Stimulated activated effector memory CD8-positive, alpha-beta T cell treated with anti-CD3 and anti-CD28 coated beads, Interleukin-12 subunit alpha, Interleukin-12 subunit beta, amount 100 ng/mL, for 72 hours (primary cell): Measurements from ENCODE around the gene DCAF4L1.
A peak's percentile ranks its signal among the peaks of the same experiment; 100 is the strongest.

Experiments used
- ATAC-seq: fragments of 150-1000 bp; cut with Tn5 transposase; 2 replicates; pipeline ENCODE4 v1.10.0; 2021
- DNase-seq, 2 donors: peaks; one replicate each; pipeline ENCODE4 v3.0.0; 2021 to 2022; ENCODE audit warnings: low spot score in 2 of 2
- H3K27ac Mint-ChIP-seq: one replicate; pipeline ENCODE4 v1.8.0; 2022; ENCODE audit warnings: mild to moderate bottlenecking, mixed read lengths
- H3K36me3 Mint-ChIP-seq: one replicate; pipeline ENCODE4 v1.8.0; 2022; ENCODE audit warnings: mild to moderate bottlenecking, mixed read lengths
- H3K4me1 Mint-ChIP-seq: one replicate; pipeline ENCODE4 v1.8.0; 2022; ENCODE audit warnings: mixed read lengths
- H3K4me3 Mint-ChIP-seq: one replicate; pipeline ENCODE4 v1.8.0; 2022; ENCODE audit warnings: mild to moderate bottlenecking, mixed read lengths
- H3K9me3 Mint-ChIP-seq: one replicate; pipeline ENCODE4 v1.8.0; 2022; ENCODE audit warnings: mixed read lengths

The DCAF4L1 gene

GRCh38 chr4:41969671-41970070 lies 11.9 kb upstream of the DCAF4L1 start:
- Mint-ChIP-seq H3K4me1 (no peaks in the 10 kb centered on the region), H3K36me3 (no peaks in the 10 kb centered on the region), H3K9me3 (peaks cover 4% of the 10 kb centered on the region), H3K27ac (no peak overlapping the region), H3K4me3 (no peak overlapping the region)
- DNase-seq (no peak), ATAC-seq (no peak)

DNA sequence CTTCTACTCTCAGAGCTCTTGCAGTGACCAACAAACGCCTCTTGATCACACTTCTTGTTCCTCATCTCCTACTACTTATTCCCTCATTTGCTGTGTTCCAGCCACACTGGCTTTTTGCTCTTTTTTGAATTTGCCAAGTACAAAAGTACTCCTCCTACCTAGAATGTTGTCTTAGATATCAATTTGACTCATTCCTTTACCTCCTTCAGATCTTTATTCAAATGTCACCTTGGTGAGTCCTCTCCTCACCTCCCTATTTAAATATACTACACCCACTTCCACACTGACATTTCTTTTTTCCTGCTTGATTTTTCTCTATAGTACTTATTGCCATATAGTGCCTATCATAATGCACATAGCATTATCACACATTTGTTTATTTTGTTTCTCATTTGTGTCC lies 6.2 kb upstream of the DCAF4L1 start:
- DNase-seq (no peak), ATAC-seq (no peak)
- no peaks in the 10 kb centered on the region for H3K4me1 Mint-ChIP-seq
- H3K9me3 Mint-ChIP-seq, result no peaks in the 10 kb centered on the region
- no peak overlapping the region for H3K4me3 Mint-ChIP-seq
- no peaks in the 10 kb centered on the region for H3K36me3 Mint-ChIP-seq
- H3K27ac Mint-ChIP-seq, result no peak overlapping the region

DNA sequence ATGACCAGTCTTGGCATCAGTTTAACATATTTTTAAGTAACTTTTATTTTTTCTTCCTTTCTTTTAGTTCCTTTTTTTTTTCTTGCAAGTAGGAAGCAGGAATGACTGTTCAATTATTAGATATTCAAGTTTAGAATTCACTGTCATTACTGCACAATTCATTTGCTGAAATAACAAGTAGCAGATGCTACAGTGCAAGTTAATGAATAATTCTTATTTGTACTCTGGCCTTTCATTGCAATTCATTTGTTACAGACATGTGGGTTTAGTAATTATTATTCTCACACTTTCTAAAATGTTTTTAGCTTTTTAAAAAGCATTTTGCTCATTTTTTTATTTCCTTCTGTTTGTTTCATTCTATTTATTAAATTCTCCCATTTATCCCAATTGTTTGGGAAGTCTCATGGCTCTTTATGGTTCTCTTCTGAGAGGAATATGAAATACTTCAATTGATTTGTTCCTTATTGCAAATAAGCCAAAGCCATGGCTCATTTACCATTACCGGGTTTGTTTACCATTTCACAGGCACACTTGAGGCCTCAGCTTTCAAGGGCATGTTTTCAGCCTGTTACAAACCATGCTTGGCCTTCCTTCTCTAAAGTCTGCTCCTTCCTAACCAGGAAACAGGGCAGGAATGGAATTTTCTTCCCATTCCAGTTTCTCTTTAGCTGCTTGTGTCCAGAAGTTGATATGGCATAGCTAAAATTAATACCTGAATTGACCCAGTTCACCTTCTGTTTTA lies 4.6 kb upstream of the DCAF4L1 start:
- no peak overlapping the region for H3K27ac Mint-ChIP-seq
- ATAC-seq, result no peak

GRCh38 chr4:41977709-41978108 lies 3.8 kb upstream of the DCAF4L1 start:
- Mint-ChIP-seq H3K4me1 (no peaks in the 10 kb centered on the region), H3K36me3 (no peaks in the 10 kb centered on the region), H3K4me3 (no peak overlapping the region), H3K9me3 (no peaks in the 10 kb centered on the region), H3K27ac (no peak overlapping the region)
- ATAC-seq, result no peak
- DNase-seq, result no peak

More for the DNA sequence above, 4.6 kb upstream of the DCAF4L1 start:
- Mint-ChIP-seq H3K4me1 (no peaks in the 10 kb centered on the region), H3K36me3 (no peaks in the 10 kb centered on the region), H3K4me3 (no peak overlapping the region), H3K9me3 (no peaks in the 10 kb centered on the region)
- no peak for DNase-seq

DNA sequence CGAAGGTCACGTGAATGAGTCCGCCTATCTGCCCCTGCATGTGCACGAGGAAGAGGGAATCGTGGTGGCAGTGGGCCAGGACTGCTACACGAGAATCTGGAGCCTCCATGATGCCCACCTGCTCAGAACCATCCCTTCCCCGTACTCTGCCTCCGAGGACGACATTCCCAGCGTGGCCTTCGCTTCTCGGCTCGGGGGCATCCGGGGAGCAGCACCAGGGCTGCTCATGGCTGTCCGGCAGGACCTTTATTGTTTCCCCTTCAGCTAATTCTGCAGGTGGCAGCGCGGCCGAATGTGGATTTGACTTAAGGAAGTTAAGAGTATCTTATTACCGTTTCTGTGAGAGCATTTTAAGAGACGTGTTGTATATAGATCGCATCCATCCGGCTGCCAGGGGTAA lies 1.2 kb downstream of the DCAF4L1 start:
- Mint-ChIP-seq H3K9me3 (no peaks in the 10 kb centered on the region), H3K36me3 (no peaks in the 10 kb centered on the region)
- no peak for ATAC-seq

GRCh38 chr4:41985151-41985550 lies 3.6 kb downstream of the DCAF4L1 start:
- DNase-seq (no peak), ATAC-seq (no peak)
- H3K4me3 Mint-ChIP-seq, result no peak overlapping the region
- H3K36me3 Mint-ChIP-seq, result peaks cover 4% of the 10 kb centered on the region
- no peaks in the 10 kb centered on the region for H3K9me3 Mint-ChIP-seq
- no peak overlapping the region for H3K27ac Mint-ChIP-seq
- peaks cover 8% of the 10 kb centered on the region for H3K4me1 Mint-ChIP-seq

More for the DNA sequence above, 1.2 kb downstream of the DCAF4L1 start:
- Mint-ChIP-seq H3K27ac (no peak overlapping the region), H3K4me1 (no peaks in the 10 kb centered on the region), H3K4me3 (no peak overlapping the region)
- DNase-seq, result no peak

GRCh38 chr4:41989994-41990364 lies 8.4 kb downstream of the DCAF4L1 start:
- Mint-ChIP-seq H3K4me1 (peaks cover 22% of the 10 kb centered on the region), H3K27ac (peak overlapping the region; percentile 93), H3K36me3 (peaks cover 15% of the 10 kb centered on the region), H3K9me3 (no peaks in the 10 kb centered on the region), H3K4me3 (peak overlapping the region; percentile 92)
- ATAC-seq (peak; percentile 20), DNase-seq (no peak)

GRCh38 chr4:41990365-41991111 lies 9.0 kb downstream of the DCAF4L1 start, which contains the start of gene SLC30A9:
Gene SLC30A9 (plus strand): TSS chr4:41990530. CDS start chr4:41990652, 122 bp downstream.
- Mint-ChIP-seq H3K4me3 (peak within 1 kb of the TSS; percentile 92), H3K9me3 (no peaks in the 10 kb centered on the region), H3K4me1 (peaks cover 26% of the 10 kb centered on the region), H3K36me3 (peaks cover 15% of the 10 kb centered on the region), H3K27ac (peak within 1 kb of the TSS; percentile 93)
- ATAC-seq, result peak; percentile 98
- DNase-seq, result peak; percentile 76 to 94

GRCh38 chr4:41991916-41992767 lies 10.6 kb downstream of the DCAF4L1 start:
- H3K36me3 Mint-ChIP-seq, result peaks cover 20% of the 10 kb centered on the region
- peak overlapping the region; percentile 92 for H3K4me3 Mint-ChIP-seq
- DNase-seq (no peak), ATAC-seq (no peak)
- peak overlapping the region; percentile 93 for H3K27ac Mint-ChIP-seq
- peaks cover 28% of the 10 kb centered on the region for H3K4me1 Mint-ChIP-seq
- no peaks in the 10 kb centered on the region for H3K9me3 Mint-ChIP-seq

- H3K4me3 Mint-ChIP-seq, result no peak overlapping the region
- H3K27ac Mint-ChIP-seq, result no peak overlapping the region
- H3K9me3 Mint-ChIP-seq, result no peaks in the 10 kb centered on the region
- no peak for ATAC-seq
- no peak for DNase-seq
- peaks cover 20% of the 10 kb centered on the region for H3K36me3 Mint-ChIP-seq
- peaks cover 28% of the 10 kb centered on the region for H3K4me1 Mint-ChIP-seq
These were observed 11.7 kb downstream of the DCAF4L1 start for GRCh38 chr4:41992967-41993857.

- H3K36me3 Mint-ChIP-seq, result peaks cover 30% of the 10 kb centered on the region
- ATAC-seq, result no peak
- no peak for DNase-seq
- H3K9me3 Mint-ChIP-seq, result no peaks in the 10 kb centered on the region
- H3K4me3 Mint-ChIP-seq, result no peak overlapping the region
- peaks cover 26% of the 10 kb centered on the region for H3K4me1 Mint-ChIP-seq
- no peak overlapping the region for H3K27ac Mint-ChIP-seq
These were observed 13.0 kb downstream of the DCAF4L1 start for GRCh38 chr4:41994461-41994985.

GRCh38 chr4:41998019-41998418 lies 16.5 kb downstream of the DCAF4L1 start:
- H3K4me1 Mint-ChIP-seq, result peaks cover 11% of the 10 kb centered on the region
- no peak for ATAC-seq
- H3K36me3 Mint-ChIP-seq, result peaks cover 27% of the 10 kb centered on the region
- H3K27ac Mint-ChIP-seq, result no peak overlapping the region
- no peak for DNase-seq
- no peaks in the 10 kb centered on the region for H3K9me3 Mint-ChIP-seq
- H3K4me3 Mint-ChIP-seq, result no peak overlapping the region

- H3K9me3 Mint-ChIP-seq, result no peaks in the 10 kb centered on the region
- DNase-seq (no peak), ATAC-seq (no peak)
- no peak overlapping the region for H3K4me3 Mint-ChIP-seq
- peaks cover 40% of the 10 kb centered on the region for H3K36me3 Mint-ChIP-seq
- no peak overlapping the region for H3K27ac Mint-ChIP-seq
- H3K4me1 Mint-ChIP-seq, result peaks cover 23% of the 10 kb centered on the region
These were observed 17.8 kb downstream of the DCAF4L1 start for GRCh38 chr4:41999321-41999720.

DNA sequence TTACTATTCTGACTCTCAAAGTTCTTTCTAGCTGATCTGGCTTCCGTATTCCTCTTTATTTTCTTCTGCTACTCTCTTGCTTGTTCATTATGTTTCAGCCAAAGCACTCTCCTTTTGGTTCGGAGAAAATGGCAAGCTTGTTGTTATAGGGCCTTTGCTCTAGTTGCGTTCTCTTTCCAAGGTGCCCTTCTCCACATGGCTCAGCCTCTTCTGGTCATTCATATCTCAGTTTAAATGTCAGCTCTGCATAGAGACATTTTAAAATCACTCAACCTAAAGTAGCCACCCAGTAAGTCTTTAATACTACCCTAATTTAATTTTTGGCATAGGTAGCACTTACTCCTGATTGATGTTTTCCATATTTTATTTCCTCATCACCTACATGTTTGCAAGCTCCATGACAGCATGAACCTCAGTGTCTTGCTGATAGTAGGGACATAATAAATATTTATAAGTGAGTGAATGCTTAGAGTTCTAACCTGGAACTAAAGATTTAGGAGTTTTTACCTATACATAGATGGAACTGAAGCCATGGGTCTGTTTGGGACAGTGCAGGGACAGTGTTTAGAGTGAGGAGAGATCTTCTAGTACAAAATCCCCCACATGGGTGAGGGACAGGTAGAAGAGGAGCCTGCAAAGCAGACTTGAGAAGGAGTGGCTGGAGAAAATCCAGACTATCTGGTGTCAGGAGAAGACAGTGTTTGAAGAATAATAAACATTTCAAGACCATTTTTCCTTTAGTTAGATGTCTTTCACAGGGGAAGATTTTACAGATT lies 26.6 kb downstream of the DCAF4L1 start:
- Mint-ChIP-seq H3K27ac (peak overlapping the region; percentile 5), H3K9me3 (no peaks in the 10 kb centered on the region), H3K4me1 (peaks cover 54% of the 10 kb centered on the region), H3K36me3 (peaks cover 63% of the 10 kb centered on the region), H3K4me3 (no peak overlapping the region)
- DNase-seq, result no peak
- ATAC-seq, result no peak
